Stimulated activated CD8-positive, alpha-beta memory T cell treated with anti-CD3 and anti-CD28 coated beads, Interleukin-15, amount 100 ng/mL, for 24 hours (primary cell): ENCODE measurements around the gene NCBP2L.
"Not testable (repeated sequence)": the region's sequence is repeated elsewhere in the genome, so short reads cannot be mapped to it uniquely, and the experiment has no call there.

Experiments used
- DNase-seq: peaks from one replicate; pipeline ENCODE4 v3.0.0-alpha.2; 2020; ENCODE audit warnings: low read depth

The NCBP2L gene

DNA sequence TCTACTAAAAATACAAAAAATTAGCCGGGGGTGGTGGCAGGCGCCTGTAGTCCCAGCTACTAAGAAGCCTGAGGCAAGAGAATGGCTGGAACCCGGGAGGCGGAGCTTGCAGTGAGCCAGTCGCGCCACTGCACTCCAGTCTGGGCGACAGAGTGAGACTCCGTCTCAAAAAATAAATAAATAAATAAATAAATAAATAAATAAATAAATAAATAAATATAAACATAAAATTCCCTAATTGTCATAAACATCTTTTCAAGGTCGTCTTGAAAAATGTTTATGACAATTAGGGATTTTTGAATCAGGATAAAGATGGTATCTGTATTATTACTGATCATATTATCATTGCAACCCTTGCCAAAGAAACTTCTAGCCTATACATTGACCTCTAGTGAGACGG lies 32.5 kb downstream of the NCBP2L start:
- DNase-seq: not testable (repeated sequence)

DNA sequence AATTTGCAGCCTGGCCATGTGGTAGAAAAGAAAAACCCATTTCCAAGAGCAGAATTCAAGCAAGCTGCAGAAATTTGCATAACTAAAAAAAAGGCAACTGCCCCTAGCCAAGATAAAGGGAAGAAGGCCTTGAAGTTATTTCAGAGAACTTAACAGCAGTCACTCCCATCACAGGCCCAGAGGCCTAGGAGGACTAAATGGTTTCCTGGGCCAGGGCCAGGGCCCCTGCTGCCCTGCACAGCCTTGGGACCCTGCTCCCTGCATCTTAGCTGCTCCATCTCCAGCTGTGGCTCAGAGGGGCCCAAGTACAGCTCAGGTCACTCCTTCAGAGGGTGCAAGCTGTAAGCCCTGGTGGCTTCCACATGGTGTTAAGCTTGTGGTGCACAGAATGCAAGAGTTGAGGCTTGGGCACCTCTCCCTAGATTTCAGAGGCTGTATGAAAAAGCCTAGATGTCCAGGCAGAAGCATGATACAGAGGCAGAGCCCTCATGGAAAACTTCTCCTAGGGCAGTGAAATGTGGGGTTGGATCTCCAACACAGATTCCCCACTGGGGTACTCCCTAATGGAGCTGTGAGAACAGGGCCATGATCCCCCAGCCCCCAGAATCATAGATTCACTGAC lies 41.5 kb downstream of the NCBP2L start:
- DNase-seq: no peak

DNA sequence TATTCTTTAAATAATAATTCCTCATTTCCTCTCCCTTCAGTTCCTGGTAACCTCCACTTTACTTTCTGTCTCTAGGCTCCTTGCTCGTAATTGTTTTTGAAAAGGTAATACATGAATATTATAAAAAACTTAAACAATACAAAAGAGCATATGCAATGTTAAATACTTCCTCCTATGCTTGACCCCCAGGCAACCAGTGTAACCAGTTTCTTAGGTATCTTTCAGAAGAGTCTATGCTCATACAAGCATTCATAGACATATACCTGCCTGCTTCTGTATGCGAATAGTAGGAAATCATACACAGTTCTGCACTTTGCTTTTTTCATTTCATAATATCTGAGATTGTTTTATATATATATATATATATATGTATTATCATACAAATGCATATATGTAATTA lies 45.5 kb downstream of the NCBP2L start:
- no peak for DNase-seq

DNA sequence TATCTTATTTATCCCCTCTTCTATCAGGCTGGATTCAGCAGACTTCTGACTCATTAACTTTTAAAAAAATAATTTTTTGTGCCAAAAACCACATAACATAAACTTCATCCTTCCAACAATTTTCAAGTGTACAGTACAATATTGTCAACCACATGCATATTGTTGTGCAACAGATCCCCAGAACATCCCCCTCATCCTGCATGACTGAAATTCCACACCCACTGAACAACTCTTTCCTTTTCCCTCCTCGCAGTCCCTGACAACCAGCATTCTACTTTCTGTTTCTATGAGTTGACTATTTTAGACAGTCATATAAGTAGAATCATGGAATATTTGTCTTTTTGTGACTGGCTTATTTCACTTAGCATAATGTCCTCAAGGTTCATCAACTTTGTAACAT lies 45.9 kb downstream of the NCBP2L start:
- no peak for DNase-seq

GRCh38 chrX:107825698-107826237 lies 48.2 kb downstream of the NCBP2L start, which contains the start of gene MID2:
Gene MID2, plus strand, starts transcription at chrX:107825866. Its CDS starts 561 bp downstream, at chrX:107826427.
- peak; percentile 1 for DNase-seq

GRCh38 chrX:107826238-107827029 lies 48.9 kb downstream of the NCBP2L start:
- DNase-seq: no peak

- DNase-seq: no peak
Observed at GRCh38 chrX:107827030-107827831, 49.7 kb downstream of the NCBP2L start.

GRCh38 chrX:107827852-107828251 lies 50.3 kb downstream of the NCBP2L start:
- DNase-seq: no peak

GRCh38 chrX:107829878-107830277 lies 52.3 kb downstream of the NCBP2L start:
- DNase-seq: no peak

DNA sequence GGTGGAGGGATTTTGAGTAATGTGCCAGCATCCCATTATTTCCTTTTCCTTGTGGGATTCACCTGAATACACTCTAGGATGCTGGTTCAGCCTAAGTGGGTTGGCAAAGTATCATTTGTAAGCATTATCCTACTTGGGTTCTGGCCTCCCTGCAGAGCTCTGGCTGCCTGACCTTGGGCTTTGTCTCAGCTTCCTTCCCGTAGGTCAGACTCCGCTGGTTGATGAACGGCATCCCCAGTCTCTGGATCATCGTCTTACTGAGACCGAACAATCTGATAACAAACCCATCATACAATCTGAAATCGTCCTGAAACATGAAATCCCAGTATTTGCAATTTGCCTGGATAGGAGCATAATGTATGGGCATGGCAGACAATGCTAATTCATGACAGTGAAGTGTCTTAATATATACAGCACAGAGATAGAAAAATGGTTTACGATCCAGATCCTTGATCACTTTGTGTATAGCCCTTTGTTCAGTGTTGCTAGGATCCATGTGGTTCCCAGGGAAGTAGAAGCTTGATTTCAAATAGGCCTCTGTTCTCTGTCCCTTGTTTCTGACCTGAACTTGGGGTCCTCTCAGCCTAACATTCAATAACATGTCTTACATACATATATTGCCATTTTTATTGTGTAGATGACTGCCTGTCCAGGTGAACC lies 53.7 kb downstream of the NCBP2L start:
- DNase-seq: no peak

DNA sequence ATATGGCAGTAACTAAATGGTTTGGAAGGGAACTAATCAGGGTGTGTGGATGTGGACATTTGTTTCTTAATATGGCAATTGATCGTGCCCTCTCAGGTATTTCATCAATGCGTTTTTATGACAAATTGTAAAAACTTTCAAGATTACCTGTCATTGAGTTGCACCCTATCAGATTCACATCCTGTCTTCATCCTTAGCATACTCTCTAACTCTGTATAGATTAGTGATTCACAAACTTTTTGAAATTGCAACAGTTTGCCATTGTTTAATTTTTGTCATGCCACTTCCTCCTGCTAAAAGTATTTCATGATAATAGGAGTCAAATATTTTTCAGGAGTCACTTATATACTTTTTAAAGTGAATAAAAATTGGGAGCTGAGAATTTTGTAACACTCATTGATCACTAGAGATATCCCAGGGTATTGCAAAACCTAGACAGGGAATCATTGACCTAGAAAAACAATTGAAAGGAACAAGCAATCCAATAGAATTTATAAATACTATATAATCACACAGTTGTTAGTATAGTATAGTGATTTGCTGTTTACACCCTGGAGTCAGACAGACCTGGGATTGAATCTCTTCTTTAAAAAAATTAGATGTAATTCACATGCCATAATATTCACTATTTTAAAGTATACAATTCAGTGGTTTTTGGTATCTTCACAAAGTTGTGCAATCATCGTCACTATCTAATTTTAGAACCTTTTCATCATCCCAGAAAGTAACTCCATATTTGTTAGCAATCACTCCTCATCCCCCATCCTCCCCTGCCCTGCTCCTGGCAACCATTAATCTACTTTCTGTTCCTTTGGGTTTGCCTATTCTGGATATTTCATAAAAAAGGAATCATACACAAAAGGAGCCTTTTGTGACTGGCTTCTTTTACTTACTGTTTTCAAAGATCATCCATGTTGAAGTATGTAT lies 57.0 kb downstream of the NCBP2L start:
- no peak for DNase-seq

GRCh38 chrX:107836958-107837357 lies 59.4 kb downstream of the NCBP2L start:
- no peak for DNase-seq

GRCh38 chrX:107840971-107841370 lies 63.4 kb downstream of the NCBP2L start:
- no peak for DNase-seq

DNA sequence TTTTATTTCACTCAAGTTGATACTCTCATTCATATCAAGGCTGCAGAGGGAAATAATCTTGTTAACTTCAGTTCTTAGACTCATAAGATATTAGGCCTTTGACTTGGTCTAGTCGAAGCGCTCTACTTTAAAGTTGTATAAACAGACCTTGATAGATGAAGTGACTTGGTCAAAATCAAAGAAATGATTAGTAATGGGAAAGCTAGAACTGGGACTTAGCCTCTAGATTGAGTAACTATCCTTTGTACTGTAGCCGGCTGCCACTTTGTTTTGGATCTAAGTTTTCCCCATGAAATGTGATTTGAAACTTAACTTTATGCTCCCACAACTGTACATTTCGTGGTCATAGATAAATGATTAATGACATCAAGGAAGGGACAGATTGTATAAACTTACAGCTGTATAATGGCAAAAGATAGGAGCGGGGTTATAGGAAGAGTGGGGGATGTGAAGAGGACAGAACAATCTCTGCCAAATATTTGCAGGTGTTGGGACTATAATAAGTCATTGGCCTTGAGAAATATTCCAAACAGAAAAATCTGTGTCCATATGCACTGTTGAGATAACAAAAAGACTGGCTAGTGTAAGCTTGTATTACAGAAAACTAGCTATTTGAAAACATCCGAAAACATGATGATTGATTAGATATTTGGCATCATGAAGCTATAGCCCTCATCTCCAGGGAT lies 65.3 kb downstream of the NCBP2L start:
- DNase-seq: no peak
